ENCODE data around the gene COL21A1. TPM values are rescaled to one million over a fixed set of nuclear protein-coding genes. Genes with fewer than 3 reads are reported as not detected.
A peak's percentile ranks its signal among the peaks of the same experiment; 100 is the strongest.

Gene COL21A1
- polyA plus RNA-seq, 2 of the 4 experiments (the other 2 are of a cell fraction): 1.4 to 3.3 TPM

GRCh38 chr6:56246541-56246880 lies 869 bp downstream of the COL21A1 start:
- no peak for FAIRE-seq
- peaks cover 21% of the 10 kb centered on the region for H3K4me1 ChIP-seq
- DNase-seq (ENCODE audit: low read depth in 1 of 2, low spot score in 1 of 2): no peak
- peak overlapping the region; percentile 46; the same call in 2 of the 3 replicates for H3K4me3 ChIP-seq
- no peak overlapping the region for H3K27ac ChIP-seq
- ChIA-PET POLR2A (no interaction called here), CTCF (interaction anchor here (2.4 kb wide), 1 partner anchor 46 kb away, joined by 6 read pairs; no protein-coding TSS in a partner anchor)
- ATAC-seq: no peak
- 84% methylated on average over 4 of the region's 5 CpGs for WGBS (ENCODE audit: missing lambda C conversion rate)
- TF ChIP-seq CHD4 (IDR thresholded peaks at IDR 0.05; ENCODE audit: borderline replicate concordance): no peak
- TF ChIP-seq MAX (IDR thresholded peaks at IDR 0.05): no peak
- no peak for TF ChIP-seq ZC3H11A (IDR thresholded peaks at IDR 0.05)
- TF ChIP-seq PBX3 (IDR thresholded peaks at IDR 0.05): no peak
- TF ChIP-seq ELK1 (IDR thresholded peaks at IDR 0.05; ENCODE audit: low read depth, low read length): no peak
- no peak for TF ChIP-seq KDM5A (IDR thresholded peaks at IDR 0.05)
- no peak for TF ChIP-seq CBX8 (IDR thresholded peaks at IDR 0.05)
- TF ChIP-seq GATA3 (IDR thresholded peaks at IDR 0.05; ENCODE audit: borderline replicate concordance): no peak
- TF ChIP-seq SMC3 (IDR thresholded peaks at IDR 0.05): no peak
- no peak for TF ChIP-seq HOXB5 (CRISPR knock-in tag; IDR thresholded peaks at IDR 0.05)
- no peak for TF ChIP-seq BHLHE40 (IDR thresholded peaks at IDR 0.05; ENCODE audit: low read depth, low read length)
- TF ChIP-seq FOSL2 (IDR thresholded peaks at IDR 0.05): no peak
- no peak for TF ChIP-seq FOSL2 (CRISPR knock-in tag; IDR thresholded peaks at IDR 0.05)
- TF ChIP-seq POLR2AphosphoS2 (conservative IDR thresholded peaks at IDR 0.05; ENCODE audit: low read length): no peak
- TF ChIP-seq BCL3 (IDR thresholded peaks at IDR 0.05): no peak
- TF ChIP-seq NPAS2 (CRISPR knock-in tag; IDR thresholded peaks at IDR 0.05; ENCODE audit: borderline replicate concordance): no peak
- no peak for TF ChIP-seq ESRRA (IDR thresholded peaks at IDR 0.05; ENCODE audit: borderline replicate concordance, low read length)
- no peak for TF ChIP-seq ZNF302 (CRISPR knock-in tag; IDR thresholded peaks at IDR 0.05)
- TF ChIP-seq SREBF2 (IDR thresholded peaks at IDR 0.05): no peak
- no peak for TF ChIP-seq HOXA7 (CRISPR knock-in tag; IDR thresholded peaks at IDR 0.05)
- H3K4me2 ChIP-seq: peak overlapping the region; percentile 80
- H3K9me3 ChIP-seq: no peaks in the 10 kb centered on the region

- FAIRE-seq (no peak), DNase-seq (ENCODE audit: low read depth in 1 of 2, low spot score in 1 of 2) (no peak), ATAC-seq (no peak)
- no peak for TF ChIP-seq HES2 (IDR thresholded peaks at IDR 0.05)
- TF ChIP-seq ATOH8 (CRISPR knock-in tag; IDR thresholded peaks at IDR 0.05; ENCODE audit: low read depth): no peak
- no peak for TF ChIP-seq BCL3 (IDR thresholded peaks at IDR 0.05)
- no peak for TF ChIP-seq ZFP36 (IDR thresholded peaks at IDR 0.05; ENCODE audit: borderline replicate concordance, partially characterized antibody)
- no peak for TF ChIP-seq HDAC2 (IDR thresholded peaks at IDR 0.05)
- TF ChIP-seq FOXS1 (CRISPR knock-in tag; IDR thresholded peaks at IDR 0.05): no peak
- TF ChIP-seq CEBPB (IDR thresholded peaks at IDR 0.05): no peak
- no peak for TF ChIP-seq ZC3H11A (IDR thresholded peaks at IDR 0.05)
- no peak for TF ChIP-seq E2F6 (IDR thresholded peaks at IDR 0.05; ENCODE audit: borderline replicate concordance, low read depth)
- no peak for TF ChIP-seq POLR2AphosphoS2 (conservative IDR thresholded peaks at IDR 0.05; ENCODE audit: low read length)
- no peak for TF ChIP-seq MAZ (IDR thresholded peaks at IDR 0.05; ENCODE audit: borderline replicate concordance, low read depth, low read length)
- TF ChIP-seq SMC3 (IDR thresholded peaks at IDR 0.05): no peak
- TF ChIP-seq PHF8 (IDR thresholded peaks at IDR 0.05; ENCODE audit: borderline replicate concordance, low read depth): no peak
- TF ChIP-seq KDM5A (IDR thresholded peaks at IDR 0.05): no peak
- TF ChIP-seq NFE2L2 (conservative IDR thresholded peaks at IDR 0.05; ENCODE audit: low read length): no peak
- TF ChIP-seq JUNB (IDR thresholded peaks at IDR 0.05): no peak
- TF ChIP-seq RAD21 (conservative IDR thresholded peaks at IDR 0.05 in 1 of 2, IDR thresholded peaks at IDR 0.05 in 1 of 2): no peak
- no peak for TF ChIP-seq BHLHE40 (IDR thresholded peaks at IDR 0.05; ENCODE audit: low read depth, low read length)
- no peak for TF ChIP-seq NPAS2 (CRISPR knock-in tag; IDR thresholded peaks at IDR 0.05; ENCODE audit: borderline replicate concordance)
- peaks cover 21% of the 10 kb centered on the region for H3K4me1 ChIP-seq
- H3K4me2 ChIP-seq: peak overlapping the region; percentile 80; the same call in 1 of the 3 replicates
- ChIA-PET CTCF (interaction anchor here (2.4 kb wide), 1 partner anchor 47 kb away, joined by 6 read pairs; no protein-coding TSS in a partner anchor), POLR2A (no interaction called here)
- H3K27ac ChIP-seq: no peak overlapping the region
- WGBS (ENCODE audit: missing lambda C conversion rate): 43% methylated on average over 2 of the region's 2 CpGs
- H3K9me3 ChIP-seq: no peaks in the 10 kb centered on the region
- no peak overlapping the region for H3K4me3 ChIP-seq
Observed at GRCh38 chr6:56245903-56246351, 1.5 kb downstream of the COL21A1 start.
